Mesenteric fat pad (tissue), 1 donor: ENCODE results near the gene MRPL34. TPM values are rescaled to one million over a fixed set of nuclear protein-coding genes. Genes with fewer than 3 reads are reported as not detected.
A peak's percentile ranks its signal among the peaks of the same experiment; 100 is the strongest.

ENCODE experiments used
- DNase-seq: peaks from one replicate; pipeline ENCODE4 v3.0.0-alpha.2; 2020; ENCODE audit warnings: low spot score
- total RNA-seq: library from RNA; stranded (reverse); fragmentation: NEBNext Ultra II Directional; extraction: Animal tissue kit (Norgen Biotek cat#: 25700); gene quantifications from one replicate; pipeline ENCODE4 v1.2.1, GENCODE V29; 2021
- donor health status: DM: yes; HTN: yes; CAD: no.

The MRPL34 gene
- total RNA-seq, 1 donor from 2014 or later, result 99.2 TPM

GRCh38 chr19:17327654-17328516 lies 22.2 kb downstream of the MRPL34 start:
- DNase-seq, result no peak

DNA sequence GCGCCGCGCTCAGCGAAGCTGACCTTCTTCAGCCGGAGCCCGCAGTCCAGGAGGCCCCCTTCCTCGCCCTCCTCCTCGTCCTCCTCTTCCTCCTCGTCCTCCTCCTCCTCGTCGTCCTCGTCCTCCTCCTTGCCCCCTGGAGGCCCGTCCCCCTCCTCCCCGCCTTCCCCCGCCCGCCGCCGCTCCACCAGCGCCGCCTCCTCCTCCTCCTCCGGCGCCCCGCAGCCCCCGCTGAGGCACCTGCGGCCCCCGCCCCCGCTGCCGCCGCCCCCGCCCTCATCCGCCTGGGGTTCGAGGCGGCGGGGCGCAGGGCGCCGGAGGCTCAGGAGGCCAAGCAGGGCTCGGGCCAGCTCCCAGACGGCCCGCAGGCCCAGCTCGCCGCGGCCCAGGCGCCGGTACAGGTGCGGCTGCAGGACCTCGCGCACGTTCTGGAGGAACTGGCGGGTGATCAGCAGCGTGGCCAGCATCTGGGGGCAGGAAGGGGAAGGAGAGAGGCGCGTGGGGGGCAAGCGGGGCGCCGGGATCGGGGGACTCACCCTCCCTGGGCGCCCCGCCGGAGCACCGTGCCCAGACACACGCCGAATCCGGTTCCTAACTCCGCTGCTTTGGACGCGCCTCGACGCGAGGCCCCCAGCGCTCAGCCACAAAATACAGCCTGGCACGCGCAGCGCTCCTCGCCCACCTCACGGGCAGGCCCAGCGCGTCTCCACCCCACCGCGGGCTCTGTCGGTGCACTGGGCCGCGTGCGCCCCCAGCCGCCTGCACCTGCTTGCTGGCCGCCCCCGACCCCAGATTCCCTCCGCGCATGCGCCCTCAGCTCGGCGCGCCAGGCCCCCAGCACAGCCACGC lies 23.1 kb downstream of the MRPL34 start:
- no peak for DNase-seq

DNA sequence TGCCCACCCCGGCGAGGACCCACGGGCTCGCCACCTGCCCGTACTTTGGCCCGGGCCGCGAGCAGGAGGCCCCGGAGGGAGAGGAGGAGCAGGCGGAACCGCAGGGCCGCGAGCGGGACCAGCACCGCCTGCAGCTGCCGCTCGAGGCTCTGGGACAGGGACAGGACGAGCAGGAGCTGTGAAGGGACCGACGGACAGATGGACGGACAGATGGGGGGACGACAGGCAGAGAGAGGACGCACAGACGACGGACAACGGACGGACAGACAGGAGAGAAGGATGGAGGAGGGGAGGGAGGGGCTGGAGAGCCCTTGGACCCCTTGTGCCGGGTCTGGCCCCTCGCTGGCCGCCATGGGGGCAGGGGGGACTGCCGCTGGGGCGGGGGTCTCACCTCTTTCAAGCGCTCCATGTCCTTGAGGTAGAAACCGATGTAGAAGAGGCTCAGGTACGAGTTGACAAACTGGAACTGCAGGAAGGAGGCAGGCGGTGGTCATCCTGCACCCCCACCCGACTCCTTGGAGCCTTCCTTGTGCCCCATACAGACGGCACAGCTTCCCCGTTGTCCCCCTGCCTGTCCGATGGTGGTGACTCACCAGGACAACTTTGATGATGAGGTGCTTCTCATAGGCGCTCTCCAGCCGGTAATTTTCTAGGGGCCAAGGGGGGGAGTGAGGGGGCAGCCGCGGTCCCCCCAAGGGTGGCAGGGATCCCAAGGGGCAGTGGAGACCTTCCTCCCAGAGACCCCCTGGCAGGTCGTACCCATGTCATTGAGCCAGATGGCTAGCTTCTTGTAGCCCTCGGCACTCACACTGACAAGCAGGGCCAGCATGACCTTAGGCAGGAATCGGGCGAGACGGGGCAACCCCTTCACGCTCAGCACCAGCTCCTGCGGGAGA lies 23.9 kb downstream of the MRPL34 start:
- no peak for DNase-seq

DNA sequence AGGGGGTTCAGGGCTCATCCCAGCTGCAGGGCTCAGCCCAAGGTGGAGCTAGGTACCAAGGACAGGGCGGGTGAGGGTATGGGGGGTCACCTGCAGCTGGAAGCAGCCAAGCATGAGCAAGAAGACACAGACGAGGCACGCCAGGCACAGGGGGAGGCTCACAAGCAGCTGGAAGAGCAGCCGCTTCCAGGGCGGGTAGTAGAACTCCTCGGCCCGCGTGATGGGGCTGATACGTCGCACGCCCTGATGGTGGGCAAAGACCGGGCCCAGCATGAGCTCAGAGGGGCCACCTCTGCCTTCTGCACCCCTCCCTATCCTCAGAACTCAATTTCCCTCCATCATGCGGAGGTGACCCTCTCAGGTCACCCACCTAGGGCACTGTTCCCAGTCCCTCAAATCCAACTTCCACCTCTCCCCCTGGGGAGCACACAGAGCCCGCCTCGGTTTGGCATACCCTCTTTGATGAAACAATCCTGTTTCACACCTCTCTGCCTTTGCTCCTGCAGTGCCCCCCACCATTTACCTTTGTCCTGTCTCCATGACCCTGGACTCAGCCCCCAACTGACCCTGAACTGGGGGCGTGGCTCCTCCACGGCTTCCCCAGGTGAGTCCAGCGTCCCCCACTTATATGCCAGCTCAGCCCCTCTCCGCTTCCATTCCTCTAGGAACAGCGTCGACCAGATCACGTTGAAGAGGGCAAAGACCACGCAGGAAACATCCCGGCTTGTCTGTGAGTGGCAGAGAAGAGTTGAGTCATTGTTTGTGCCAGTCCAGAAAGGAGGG lies 24.8 kb downstream of the MRPL34 start:
- DNase-seq, result no peak

DNA sequence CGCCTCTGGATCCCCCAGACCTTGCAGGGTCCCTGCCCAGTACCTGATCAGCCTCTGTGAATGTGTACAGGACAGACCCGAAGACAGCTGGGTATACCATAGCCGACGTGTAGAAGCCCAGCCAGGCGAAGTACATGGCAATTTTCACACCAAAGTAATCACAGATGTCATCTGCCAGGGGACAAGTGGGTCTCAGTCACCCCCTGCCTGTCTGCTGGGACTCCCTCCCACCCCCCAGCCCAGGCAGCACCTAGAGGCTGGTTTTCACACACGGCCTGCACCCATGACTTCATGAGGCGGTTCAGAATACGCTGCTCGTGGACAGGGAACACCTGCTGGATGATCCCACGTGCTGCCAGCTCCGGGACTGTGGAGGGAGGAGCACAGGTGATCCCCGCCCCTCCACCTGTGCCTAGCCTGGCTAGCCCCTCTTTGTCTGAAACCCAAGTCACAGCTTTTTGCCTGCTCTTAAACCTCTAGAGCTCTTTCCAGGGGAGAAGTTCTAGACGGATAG lies 25.4 kb downstream of the MRPL34 start:
- no peak for DNase-seq

DNA sequence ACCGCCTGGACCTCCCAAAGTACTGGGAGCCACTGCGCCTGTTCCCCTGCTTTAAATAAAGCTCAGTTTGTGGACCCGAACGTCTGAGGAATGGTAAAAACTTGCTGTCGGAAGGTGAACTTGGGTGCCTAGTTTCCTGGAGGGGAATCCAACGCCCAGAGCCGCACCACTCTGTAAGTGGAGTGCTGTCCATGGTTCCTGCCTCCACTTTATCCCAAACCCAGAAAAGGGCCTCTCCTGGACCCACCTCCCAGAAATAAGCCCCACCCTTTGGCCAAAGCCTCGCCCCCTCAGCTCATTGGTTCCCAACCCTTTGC lies 26.6 kb downstream of the MRPL34 start:
- no peak for DNase-seq

GRCh38 chr19:17332677-17333581 lies 27.3 kb downstream of the MRPL34 start:
- DNase-seq, result peak; percentile 81

DNA sequence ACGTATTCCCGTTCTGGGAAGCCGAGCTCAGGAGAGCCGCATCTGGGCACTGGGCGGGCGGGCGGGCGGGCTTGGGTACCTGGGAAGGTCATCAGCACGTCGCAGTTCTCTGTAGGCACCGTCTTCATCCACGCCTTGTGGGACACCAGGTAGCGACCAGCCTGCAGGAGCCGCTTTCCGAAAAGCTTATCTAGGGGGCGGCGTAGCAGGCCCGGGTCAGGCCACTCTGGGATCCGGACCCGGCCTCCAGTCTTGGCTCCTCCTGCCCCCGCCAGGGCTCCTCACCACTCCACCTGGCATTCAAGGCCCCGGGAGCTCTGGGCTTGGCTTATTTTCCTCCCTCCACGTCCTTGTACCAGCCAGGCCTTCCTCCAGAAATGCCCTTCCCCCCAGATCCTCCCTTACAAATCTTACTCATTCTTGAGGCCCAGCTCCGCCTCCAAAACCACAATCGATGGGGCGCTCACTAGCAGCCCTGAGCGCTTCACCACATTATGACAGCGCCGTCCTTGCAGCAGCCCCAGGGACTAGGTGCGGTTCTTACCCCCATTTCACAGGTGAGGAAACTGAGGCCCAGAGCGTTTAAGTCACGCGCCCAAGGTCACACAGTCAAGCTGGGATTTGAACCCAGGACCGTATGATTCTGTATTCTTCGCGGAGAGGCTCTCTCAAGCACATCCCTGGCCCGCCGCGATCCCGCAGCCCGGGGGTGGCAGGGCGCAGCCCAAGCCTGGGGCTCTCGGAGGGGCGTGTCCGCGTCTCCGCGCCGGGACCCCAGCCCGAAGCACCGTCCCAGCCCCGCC lies 28.1 kb downstream of the MRPL34 start:
- peak; percentile 89 for DNase-seq

GRCh38 chr19:17334414-17335409 lies 29.0 kb downstream of the MRPL34 start, which contains the start of gene ANO8:
Gene ANO8, minus strand, starts transcription at chr19:17334855. Its CDS starts 185 bp downstream, at chr19:17334670.
- peak; percentile 97 for DNase-seq

DNA sequence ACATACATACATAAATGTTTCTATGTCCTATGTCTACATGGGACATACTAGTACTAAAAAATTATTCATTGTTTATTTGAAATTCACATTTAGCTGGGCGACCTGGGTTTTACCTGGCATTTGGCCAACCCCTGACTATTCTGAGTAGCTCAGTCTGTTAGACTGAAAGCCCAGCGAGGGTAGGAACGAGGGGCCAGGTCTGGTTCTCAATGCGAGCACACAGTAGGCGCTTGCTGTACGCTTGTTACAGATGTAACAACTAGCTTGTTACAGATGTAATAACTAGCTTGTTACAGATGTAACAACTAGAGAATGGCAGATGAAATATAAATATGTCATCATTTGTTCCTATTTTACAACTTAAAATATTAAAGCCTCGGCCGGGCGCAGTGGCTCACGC lies 29.9 kb downstream of the MRPL34 start:
- DNase-seq, result no peak

DNA sequence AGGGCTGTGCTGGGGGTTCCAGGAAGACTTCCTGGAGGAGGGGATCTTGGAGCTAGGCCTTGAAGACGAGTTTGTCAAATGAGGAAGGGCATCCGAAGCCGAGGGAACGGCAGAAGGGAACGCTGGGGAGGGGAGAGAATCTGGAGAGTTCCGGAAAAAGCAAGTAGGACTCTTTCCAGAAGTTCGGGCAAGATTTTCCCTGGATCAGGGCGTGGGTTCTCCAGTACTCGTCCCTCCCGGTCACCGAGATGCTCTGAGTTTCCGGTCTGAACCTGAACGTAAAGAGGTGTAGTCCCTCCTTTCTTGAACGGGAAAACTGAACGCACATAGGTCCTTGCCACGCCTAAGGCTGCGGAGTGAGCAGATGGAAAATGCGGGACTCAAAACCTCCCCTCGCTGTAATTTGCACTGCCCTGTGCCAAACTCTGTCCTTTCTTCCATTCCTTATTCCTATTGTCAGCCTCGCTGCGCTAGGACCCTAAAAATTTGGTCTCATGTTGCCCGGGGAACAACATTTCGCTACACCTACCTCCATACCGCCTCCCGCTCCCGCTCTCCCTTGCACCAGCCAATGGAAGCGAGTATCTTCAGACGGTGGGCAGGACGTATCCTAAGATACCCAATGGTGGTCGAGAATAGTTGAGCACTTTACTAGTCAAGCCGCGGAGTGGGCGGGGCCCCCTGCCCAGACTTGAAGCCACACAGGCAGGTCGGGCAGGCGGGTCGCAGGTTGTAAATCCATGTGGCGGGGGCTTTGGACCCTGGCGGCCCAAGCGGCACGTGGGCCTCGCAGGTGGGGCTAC lies 31.4 kb downstream of the MRPL34 start, which contains the start of gene GTPBP3:
Gene GTPBP3, plus strand, starts transcription at position 682 of the 803 bp plus-strand sequence. Its CDS starts 59 bp downstream, at position 741.
- DNase-seq, result peak; percentile 95

DNA sequence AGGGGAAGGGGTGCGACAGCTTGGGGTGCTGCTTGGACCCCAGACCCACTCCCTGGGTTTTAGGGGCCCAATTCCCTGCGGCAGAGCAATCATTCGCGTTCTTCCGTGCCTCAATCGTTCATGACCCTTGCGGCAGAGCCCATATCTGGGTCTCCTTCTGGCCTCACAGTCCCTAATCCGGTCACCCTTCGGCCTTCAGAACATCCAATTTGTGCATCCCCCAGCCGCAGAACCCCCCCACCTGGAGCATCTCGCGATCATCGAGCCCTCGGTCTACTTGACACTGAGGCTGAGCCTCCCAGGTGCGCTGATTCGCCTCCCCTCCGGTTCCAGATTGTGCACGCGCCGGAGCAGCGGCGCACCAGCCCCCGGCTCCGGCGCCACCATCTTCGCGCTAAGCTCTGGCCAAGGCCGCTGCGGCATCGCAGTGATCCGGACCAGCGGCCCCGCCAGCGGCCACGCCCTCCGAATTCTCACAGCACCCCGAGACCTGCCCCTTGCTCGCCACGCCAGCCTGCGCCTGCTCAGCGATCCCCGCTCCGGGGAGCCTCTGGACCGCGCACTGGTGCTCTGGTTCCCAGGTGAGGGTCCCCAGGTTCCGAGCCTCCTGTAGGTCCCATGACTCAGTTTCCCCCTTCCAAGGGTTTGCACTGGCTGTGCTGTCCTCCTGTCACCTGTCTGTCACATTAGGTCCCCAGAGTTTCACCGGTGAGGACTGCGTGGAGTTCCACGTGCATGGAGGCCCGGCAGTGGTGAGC lies 32.2 kb downstream of the MRPL34 start:
- no peak for DNase-seq

DNA sequence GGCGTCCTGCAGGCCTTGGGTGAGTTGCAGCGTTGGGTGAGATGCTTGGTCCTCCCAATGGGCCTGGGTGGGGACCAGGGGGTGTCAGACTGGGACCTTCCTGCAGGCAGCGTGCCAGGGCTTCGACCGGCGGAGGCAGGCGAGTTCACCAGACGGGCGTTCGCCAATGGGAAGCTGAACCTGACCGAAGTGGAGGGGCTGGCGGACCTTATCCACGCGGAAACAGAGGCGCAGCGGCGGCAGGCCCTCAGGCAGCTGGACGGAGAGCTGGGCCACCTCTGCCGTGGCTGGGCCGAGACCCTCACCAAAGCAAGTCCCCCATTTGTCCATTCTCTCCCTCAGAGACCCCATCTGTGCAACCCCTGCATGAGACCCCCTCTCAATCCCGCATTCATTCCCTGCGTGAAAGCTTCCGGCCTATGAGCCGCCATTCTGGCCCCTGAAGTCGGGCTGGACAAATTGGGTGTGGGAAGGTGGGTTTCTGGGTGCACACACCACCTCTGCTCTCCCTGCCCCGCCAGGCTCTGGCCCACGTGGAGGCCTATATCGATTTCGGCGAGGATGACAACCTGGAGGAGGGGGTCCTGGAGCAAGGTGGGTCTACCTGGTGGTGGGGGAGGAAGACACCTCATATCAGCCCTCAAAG lies 32.9 kb downstream of the MRPL34 start:
- DNase-seq, result no peak

DNA sequence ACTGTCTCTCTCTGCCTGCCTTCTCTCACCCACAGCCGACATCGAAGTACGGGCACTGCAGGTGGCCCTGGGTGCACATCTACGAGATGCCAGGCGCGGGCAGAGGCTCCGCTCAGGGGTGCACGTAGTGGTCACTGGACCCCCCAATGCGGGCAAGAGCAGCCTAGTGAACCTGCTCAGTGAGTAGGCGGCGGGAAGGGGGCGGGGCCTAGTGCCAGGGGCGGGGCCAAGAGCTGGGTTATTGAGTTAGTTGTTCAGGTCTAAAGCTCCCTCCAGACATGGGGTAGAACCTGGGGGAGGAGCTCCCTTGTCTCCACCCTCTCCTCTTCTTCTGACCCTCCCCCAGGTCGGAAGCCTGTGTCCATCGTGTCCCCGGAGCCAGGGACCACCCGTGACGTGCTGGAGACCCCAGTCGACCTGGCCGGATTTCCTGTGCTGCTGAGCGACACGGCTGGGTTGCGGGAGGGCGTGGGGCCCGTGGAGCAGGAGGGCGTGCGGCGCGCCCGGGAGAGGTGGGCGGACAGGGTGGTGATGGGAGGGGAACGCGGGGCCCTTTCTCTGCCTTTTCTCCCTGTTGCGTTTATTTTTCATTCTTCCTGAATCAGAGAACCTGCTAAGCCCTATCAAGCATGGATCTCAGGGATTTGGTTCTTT lies 33.5 kb downstream of the MRPL34 start:
- no peak for DNase-seq
